Pancreas (tissue), 10 donors: Measurements from ENCODE around the gene FGD4. TPM values are rescaled to one million over a fixed set of nuclear protein-coding genes. Genes with fewer than 3 reads are reported as not detected.
A peak's percentile ranks its signal among the peaks of the same experiment; 100 is the strongest.

ENCODE experiments used
- ATAC-seq, 4 donors: fragments of 200-7000 bp; cut with Tn5 transposase; one replicate each; pipeline versions ENCODE4 v1.8.0 to v1.9.1; 2020; ENCODE audit warnings: mild to moderate bottlenecking in 4 of 4, moderate library complexity in 4 of 4
- DNase-seq, 6 donors: peaks; one replicate each; pipeline ENCODE4 v3.0.0-alpha.2; 2020
- FAIRE-seq: peaks from 2 replicates; lab custom pipeline; 2012; peaks lifted over from hg19 to GRCh38; lab: Jason Lieb, UNC
- H3K27ac ChIP-seq, 4 donors: fragments of 200-600 bp; sonication (generic); 1 replicate in 3 of 4; 2 replicates in 1 of 4; pipeline versions ENCODE4 v1.5.0 to v1.8.0; 2020
- H3K27me3 ChIP-seq, 4 donors: fragments of 200-600 bp; one replicate each; pipeline ENCODE4 v1.8.0; 2021
- H3K36me3 ChIP-seq, 3 donors: fragments of 200-600 bp; sonication (generic) in 1 of 3; one replicate each; pipeline versions ENCODE4 v1.5.0 to v1.8.0; 2020 to 2021
- H3K4me1 ChIP-seq, 3 donors: fragments of 200-600 bp; one replicate each; pipeline ENCODE4 v1.8.0; 2021
- H3K4me3 ChIP-seq, 4 donors: fragments of 200-600 bp; sonication (generic) in 2 of 4; one replicate each; pipeline versions ENCODE4 v1.5.0 to v1.8.0; 2020 to 2021
- H3K9me3 ChIP-seq, 4 donors: fragments of 200-600 bp; one replicate each; pipeline ENCODE4 v1.8.0; 2021
- WGBS, 2 donors: extraction: QIAGEN DNeasy Blood & Tissue Kit; methylation state at CpG; one replicate each; pipeline ENCODE4 v1.1.7; 2013; 5-methylcytosine and 5-hydroxymethylcytosine counted together
- intact Hi-C, 3 donors: fragments of 100-400 bp; cut with DNase I; formaldehyde crosslinking; loops; one replicate each; pipeline versions ENCODE4 v1.11.1 to v1.14.2; 2022
- polyA plus RNA-seq, 2 donors: library from polyadenylated mRNA; stranded (reverse); fragments of 200-250 nt; gene quantifications; one replicate each; pipeline ENCODE4 v1.2.3, GENCODE V29; 2013
- total RNA-seq, 6 donors: library from RNA; stranded (reverse); fragmentation: NEBNext Ultra II Directional in 4 of 6; extraction: Animal tissue kit (Norgen Biotek cat#: 25700) in 4 of 6; gene quantifications; one replicate each; pipeline versions ENCODE4 v1.2.1 to v1.2.4, GENCODE V29; 2021 to 2023
- TF ChIP-seq, protein P1 (sequence below), 4 donors: fragments of 200-600 bp; sonication (generic) in 3 of 4; IDR thresholded peaks; one replicate each; pipeline versions ENCODE4 v1.5.0 to v1.8.0; 2021; ENCODE audit warnings: antibody characterized with exemption in 4 of 4
- donor health status: healthy with polysubstance abuse.
- donor health status: DM: no; HTN: no; CAD: no; lungs with moderate emphysema.
- donor health status: DM: no; HTN: no; CAD: no.
- donor health status: control.
- donor health status: control.
- donor health status: Bipolar disorder and iron deficiency.
- donor health status: DM: yes; HTN: yes; CAD: no.
- donor health status: DM: no; HTN: no; CAD: no.
- donor health status: DM: no; HTN: no; CAD: no.
- donor health status: DM: yes; HTN: yes; CAD: no.

The FGD4 gene
- total and polyA plus RNA-seq, 8 donors = 3.6 to 26.5 (median 14.5) TPM

DNA sequence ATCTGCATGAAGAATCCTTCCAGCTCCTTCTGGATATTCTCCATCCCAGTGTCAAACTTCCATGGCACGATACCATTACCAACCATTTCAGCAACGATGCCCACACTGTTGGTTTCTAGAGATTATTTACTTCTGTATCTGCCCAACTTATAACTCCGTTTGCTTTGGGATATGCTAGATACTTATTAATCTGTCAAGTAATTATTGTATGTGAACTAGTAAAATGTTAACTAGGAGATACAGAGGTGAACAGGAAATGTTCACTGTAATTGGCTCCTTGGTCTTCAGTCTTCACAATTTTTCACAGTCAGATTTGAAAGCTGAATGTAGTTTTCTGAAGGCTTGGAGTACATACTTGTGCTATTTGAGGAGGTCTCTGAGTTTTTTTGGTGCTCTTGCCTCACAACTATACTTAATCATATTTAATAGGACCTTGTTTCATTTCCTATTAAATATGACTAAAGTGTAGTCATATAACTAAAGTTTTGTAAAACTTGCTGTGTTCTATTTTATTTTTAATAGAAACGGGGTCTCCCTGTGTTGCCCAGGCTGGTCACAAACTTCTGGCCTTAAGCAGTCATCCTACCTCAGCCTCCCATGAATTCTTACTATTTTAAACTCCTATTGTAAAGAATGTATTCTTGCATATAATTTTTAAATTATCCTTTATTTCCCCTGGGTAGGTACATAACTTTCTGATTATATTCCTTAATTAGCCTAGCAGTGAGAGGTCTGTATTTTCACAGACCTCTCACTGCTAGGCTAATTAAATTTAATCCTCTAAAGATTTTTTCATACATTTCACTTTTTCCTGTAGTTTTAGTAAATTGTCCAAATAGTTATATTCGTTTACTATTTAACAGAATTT is 79.7 kb downstream of the FGD4 start:
- Histone ChIP-seq H3K9me3 (no peaks in the 10 kb centered on the region), H3K27ac (peak overlapping the region in 2 of 4 donors; percentile 41 to 65), H3K36me3 (no peaks in the 10 kb centered on the region), H3K4me1 (peaks cover 12 to 28% (median 19%) of the 10 kb centered on the region in 3 donors), H3K4me3 (no peak overlapping the region), H3K27me3 (no peaks in the 10 kb centered on the region)
- WGBS, 2 donors = 23 to 24% methylated on average over 5 of the region's 5 CpGs
- ATAC-seq (peak; percentile 35 to 80 (median 43)), FAIRE-seq (no peak), DNase-seq (no peak)
- intact Hi-C loops = no loop called here
- TF ChIP-seq, protein P1, sequence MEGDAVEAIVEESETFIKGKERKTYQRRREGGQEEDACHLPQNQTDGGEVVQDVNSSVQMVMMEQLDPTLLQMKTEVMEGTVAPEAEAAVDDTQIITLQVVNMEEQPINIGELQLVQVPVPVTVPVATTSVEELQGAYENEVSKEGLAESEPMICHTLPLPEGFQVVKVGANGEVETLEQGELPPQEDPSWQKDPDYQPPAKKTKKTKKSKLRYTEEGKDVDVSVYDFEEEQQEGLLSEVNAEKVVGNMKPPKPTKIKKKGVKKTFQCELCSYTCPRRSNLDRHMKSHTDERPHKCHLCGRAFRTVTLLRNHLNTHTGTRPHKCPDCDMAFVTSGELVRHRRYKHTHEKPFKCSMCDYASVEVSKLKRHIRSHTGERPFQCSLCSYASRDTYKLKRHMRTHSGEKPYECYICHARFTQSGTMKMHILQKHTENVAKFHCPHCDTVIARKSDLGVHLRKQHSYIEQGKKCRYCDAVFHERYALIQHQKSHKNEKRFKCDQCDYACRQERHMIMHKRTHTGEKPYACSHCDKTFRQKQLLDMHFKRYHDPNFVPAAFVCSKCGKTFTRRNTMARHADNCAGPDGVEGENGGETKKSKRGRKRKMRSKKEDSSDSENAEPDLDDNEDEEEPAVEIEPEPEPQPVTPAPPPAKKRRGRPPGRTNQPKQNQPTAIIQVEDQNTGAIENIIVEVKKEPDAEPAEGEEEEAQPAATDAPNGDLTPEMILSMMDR (IDR thresholded peaks at IDR 0.05) = no peak

DNA sequence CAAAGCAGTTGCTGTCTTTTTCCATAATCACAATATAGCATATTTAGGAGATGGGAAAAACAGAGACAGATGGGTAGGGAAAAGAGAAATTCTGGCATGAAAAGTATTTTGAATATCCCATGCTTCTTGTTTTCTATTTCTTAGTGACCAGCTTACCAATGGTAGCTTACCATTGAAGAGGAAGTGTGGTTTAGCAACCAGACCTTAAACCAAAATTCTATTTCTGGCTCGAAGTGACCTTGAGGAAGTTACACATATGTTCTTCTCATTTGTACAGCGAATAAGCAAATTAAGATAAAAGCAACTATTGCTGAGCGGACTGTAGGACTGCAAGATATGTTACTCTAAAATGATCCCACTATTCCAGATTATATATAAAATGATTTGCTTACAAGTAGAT is 82.9 kb downstream of the FGD4 start:
- Histone ChIP-seq H3K36me3 (no peaks in the 10 kb centered on the region), H3K9me3 (no peaks in the 10 kb centered on the region), H3K4me1 (peaks cover 17 to 36% (median 19%) of the 10 kb centered on the region in 3 donors), H3K4me3 (no peak overlapping the region), H3K27ac (peak overlapping the region in 2 of 4 donors; percentile 11 to 48), H3K27me3 (no peaks in the 10 kb centered on the region)
- peak in 3 of 4 donors; percentile 36 to 44 (median 39) for ATAC-seq
- WGBS, 2 donors = 12 to 24% methylated on average over 3 of the region's 3 CpGs
- TF ChIP-seq, protein P1 (IDR thresholded peaks at IDR 0.05) = no peak
- intact Hi-C loops = no loop called here
- no peak for FAIRE-seq
- DNase-seq = no peak

GRCh38 chr12:32483499-32483898 is 84.1 kb downstream of the FGD4 start:
- Histone ChIP-seq H3K27ac (peak overlapping the region in 1 of 4 donors; percentile 48), H3K27me3 (no peaks in the 10 kb centered on the region), H3K36me3 (no peaks in the 10 kb centered on the region), H3K4me3 (no peak overlapping the region), H3K9me3 (no peaks in the 10 kb centered on the region), H3K4me1 (peaks cover 21 to 33% (median 24%) of the 10 kb centered on the region in 3 donors)
- DNase-seq (no peak), ATAC-seq (peak in 3 of 4 donors; percentile 39 to 61 (median 49)), FAIRE-seq (no peak)
- intact Hi-C loops = no loop called here
- TF ChIP-seq, protein P1 (IDR thresholded peaks at IDR 0.05) = no peak

DNA sequence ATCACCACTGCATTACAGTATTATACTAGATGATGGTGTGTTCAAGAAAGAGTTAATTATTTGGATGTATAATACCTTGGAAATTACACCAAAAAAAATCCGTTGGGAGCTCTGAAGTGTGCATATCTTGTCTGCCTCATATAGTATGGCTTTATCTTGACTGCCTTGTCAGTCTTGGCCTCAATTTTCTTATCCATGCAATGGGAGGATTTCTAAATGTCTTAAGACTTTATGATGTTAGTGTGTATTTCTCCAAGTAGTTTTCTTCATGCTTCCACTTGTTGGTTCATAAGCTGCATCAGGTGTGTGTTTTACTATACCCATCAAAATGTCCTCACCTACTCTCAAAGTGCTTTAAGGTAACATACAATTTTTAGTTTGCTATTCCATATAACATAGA is 84.6 kb downstream of the FGD4 start:
- ATAC-seq (no peak), FAIRE-seq (no peak), DNase-seq (no peak)
- TF ChIP-seq, protein P1 (IDR thresholded peaks at IDR 0.05) = no peak
- intact Hi-C loops = no loop called here
- peak overlapping the region in 1 of 4 donors; percentile 48 for H3K27ac ChIP-seq
- 40 to 48% methylated on average over 1 of the region's 1 CpG for WGBS, 2 donors
- peaks cover 21 to 29% (median 24%) of the 10 kb centered on the region in 3 donors for H3K4me1 ChIP-seq
- H3K36me3 ChIP-seq = no peaks in the 10 kb centered on the region
- H3K4me3 ChIP-seq = no peak overlapping the region
- no peaks in the 10 kb centered on the region for H3K27me3 ChIP-seq
- no peaks in the 10 kb centered on the region for H3K9me3 ChIP-seq

DNA sequence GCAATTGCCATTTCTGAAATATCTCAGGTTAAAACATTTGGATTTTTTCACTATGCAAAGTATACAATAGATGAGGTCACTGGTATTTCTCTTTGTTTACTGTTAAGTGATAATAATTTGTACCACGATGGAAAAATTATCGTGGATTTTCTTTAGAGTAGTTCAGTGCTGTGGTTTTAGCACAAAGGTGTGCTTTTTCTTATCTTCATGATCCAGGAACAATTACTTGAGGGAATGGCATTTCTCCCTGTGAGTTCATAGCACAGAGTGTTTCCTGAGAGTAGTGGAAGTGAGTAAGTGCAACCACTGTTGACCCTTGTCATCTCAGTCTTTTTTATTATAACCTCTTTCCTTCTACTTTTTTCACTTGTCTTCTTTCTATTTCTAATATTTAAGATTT is 86.8 kb downstream of the FGD4 start:
- ATAC-seq = peak in 3 of 4 donors; percentile 31 to 70 (median 45)
- no peak for FAIRE-seq
- H3K4me1 ChIP-seq = peaks cover 16 to 20% (median 19%) of the 10 kb centered on the region in 3 donors
- H3K27ac ChIP-seq = peak overlapping the region in 2 of 4 donors; percentile 49 to 66
- WGBS, 2 donors = 3 to 6% methylated on average over 2 of the region's 2 CpGs
- intact Hi-C loops = no loop called here
- H3K36me3 ChIP-seq = no peaks in the 10 kb centered on the region
- TF ChIP-seq, protein P1 (IDR thresholded peaks at IDR 0.05) = no peak
- no peak overlapping the region for H3K4me3 ChIP-seq
- H3K27me3 ChIP-seq = no peaks in the 10 kb centered on the region
- no peak for DNase-seq
- H3K9me3 ChIP-seq = no peaks in the 10 kb centered on the region
